Ascending aorta (tissue), 2 donors: ENCODE data around the gene MEGF10. TPM values are rescaled to one million over a fixed set of nuclear protein-coding genes. Genes with fewer than 3 reads are reported as not detected.

Experiments used
- DNase-seq, 2 donors: peaks; one replicate each; pipeline ENCODE4 v3.0.0-alpha.2; 2019; ENCODE audit warnings: low spot score in 2 of 2
- H3K27ac ChIP-seq, 2 donors: fragments of 200-600 bp; sonication (generic); one replicate each; pipeline ENCODE4 v1.5.1; 2016 to 2017; ENCODE audit warnings: mild to moderate bottlenecking in 1 of 2
- H3K27me3 ChIP-seq: fragments of 200-600 bp; sonication (generic); one replicate; pipeline ENCODE4 v1.5.1; 2017
- H3K36me3 ChIP-seq, 2 donors: fragments of 200-600 bp; sonication (generic); one replicate each; pipeline ENCODE4 v1.5.1; 2016
- H3K4me1 ChIP-seq, 2 donors: fragments of 200-600 bp; sonication (generic); one replicate each; pipeline ENCODE4 v1.5.1; 2016 to 2017; ENCODE audit warnings: mild to moderate bottlenecking in 1 of 2
- H3K4me3 ChIP-seq, 2 donors: fragments of 200-600 bp; sonication (generic); one replicate each; pipeline ENCODE4 v1.5.1; 2016 to 2017; ENCODE audit warnings: mild to moderate bottlenecking in 1 of 2
- H3K9me3 ChIP-seq, 2 donors: fragments of 200-600 bp; sonication (generic); one replicate each; pipeline ENCODE4 v1.5.1; 2016
- CTCF ChIP-seq, 3 experiments: fragments of 200-600 bp in 2 of 3; fragments of 450-650 bp in 1 of 3; sonication (generic) in 2 of 3; IDR thresholded peaks; one replicate each; pipeline ENCODE4 v1.5.1; 2016 to 2019; ENCODE audit warnings: antibody characterized with exemption in 3 of 3, mild to moderate bottlenecking in 1 of 3, moderate library complexity in 1 of 3
- intact Hi-C: fragments of 100-400 bp; cut with DNase I; formaldehyde crosslinking; loops from one replicate; pipeline ENCODE4 v1.15.1; 2023
- total RNA-seq: library from RNA; depleted of rRNA; stranded (reverse); fragments of >200 nt; gene quantifications from one replicate; pipeline ENCODE4 v1.1.0, GENCODE V29; 2016

The MEGF10 gene
- total RNA-seq, 1 donor from 2014 or later, result 0.11 TPM

GRCh38 chr5:127369796-127370195 lies 79.2 kb downstream of the MEGF10 start:
- intact Hi-C loops, result no loop called here
- Histone ChIP-seq H3K4me3 (no peak overlapping the region), H3K4me1 (no peaks in the 10 kb centered on the region), H3K9me3 (no peaks in the 10 kb centered on the region), H3K27me3 (no peaks in the 10 kb centered on the region), H3K36me3 (no peaks in the 10 kb centered on the region), H3K27ac (no peak overlapping the region)
- DNase-seq, result no peak
- no peak for TF ChIP-seq CTCF (IDR thresholded peaks at IDR 0.05)

DNA sequence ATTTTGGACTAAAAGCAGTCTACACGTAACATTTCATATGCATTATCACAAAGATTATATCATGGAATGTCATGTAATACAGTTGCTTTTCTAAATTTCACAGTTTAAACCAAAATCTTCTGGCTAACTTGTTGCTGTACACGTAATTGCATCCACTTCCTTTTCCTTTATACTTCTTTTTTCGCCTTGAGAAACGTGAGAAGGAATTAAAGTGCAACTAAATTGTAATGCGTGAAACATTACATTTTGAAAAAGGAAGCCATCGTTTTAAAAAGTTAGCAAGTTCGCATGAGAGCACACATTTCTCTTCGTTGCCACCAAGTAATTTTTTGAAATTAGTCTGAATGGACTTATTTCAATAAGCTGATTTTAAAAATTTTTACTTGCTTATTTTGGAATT lies 80.0 kb downstream of the MEGF10 start:
- intact Hi-C loops, result no loop called here
- Histone ChIP-seq H3K27me3 (no peaks in the 10 kb centered on the region), H3K27ac (no peak overlapping the region), H3K4me1 (no peaks in the 10 kb centered on the region), H3K4me3 (no peak overlapping the region), H3K9me3 (no peaks in the 10 kb centered on the region), H3K36me3 (no peaks in the 10 kb centered on the region)
- DNase-seq, result no peak
- TF ChIP-seq CTCF (IDR thresholded peaks at IDR 0.05), result no peak

DNA sequence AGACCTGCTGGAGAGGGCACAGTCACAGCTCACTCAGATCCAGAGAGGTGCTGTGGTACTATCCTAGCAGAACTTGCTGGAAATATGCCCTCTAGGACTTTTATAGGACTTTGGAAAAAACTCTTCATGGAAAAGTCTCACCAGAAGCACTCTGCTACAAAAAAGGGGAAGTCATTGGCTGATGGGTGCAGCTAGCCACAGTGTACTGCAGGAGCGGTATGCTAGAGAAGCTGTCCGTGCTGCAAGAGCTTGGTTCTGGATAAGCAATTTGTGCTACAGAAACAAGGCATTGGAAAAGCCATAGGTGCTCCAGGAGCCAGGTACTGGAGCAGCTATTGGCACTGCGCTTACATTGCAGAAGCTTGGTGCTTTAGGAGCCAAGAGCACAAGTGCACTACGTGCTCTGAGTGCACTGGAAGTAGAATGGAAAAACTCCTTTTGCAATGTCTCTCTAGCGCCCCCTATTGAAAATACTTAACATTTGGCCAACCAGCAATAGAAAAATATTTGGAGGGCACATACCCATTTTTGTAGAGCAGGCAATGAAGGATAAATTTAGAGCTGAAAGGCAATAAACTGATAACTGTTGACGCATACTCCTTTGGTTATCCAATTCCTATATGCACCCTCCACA lies 83.4 kb downstream of the MEGF10 start:
- no peaks in the 10 kb centered on the region for H3K36me3 ChIP-seq
- H3K4me1 ChIP-seq, result no peaks in the 10 kb centered on the region
- H3K27me3 ChIP-seq, result no peaks in the 10 kb centered on the region
- H3K9me3 ChIP-seq, result no peaks in the 10 kb centered on the region
- no peak overlapping the region for H3K4me3 ChIP-seq
- no peak for DNase-seq
- intact Hi-C loops, result no loop called here
- TF ChIP-seq CTCF (IDR thresholded peaks at IDR 0.05), result no peak
- H3K27ac ChIP-seq, result no peak overlapping the region

GRCh38 chr5:127375124-127375523 lies 84.5 kb downstream of the MEGF10 start:
- intact Hi-C loops, result no loop called here
- Histone ChIP-seq H3K9me3 (no peaks in the 10 kb centered on the region), H3K4me3 (no peak overlapping the region), H3K27me3 (no peaks in the 10 kb centered on the region), H3K4me1 (no peaks in the 10 kb centered on the region), H3K27ac (no peak overlapping the region), H3K36me3 (no peaks in the 10 kb centered on the region)
- no peak for TF ChIP-seq CTCF (IDR thresholded peaks at IDR 0.05)
- no peak for DNase-seq

DNA sequence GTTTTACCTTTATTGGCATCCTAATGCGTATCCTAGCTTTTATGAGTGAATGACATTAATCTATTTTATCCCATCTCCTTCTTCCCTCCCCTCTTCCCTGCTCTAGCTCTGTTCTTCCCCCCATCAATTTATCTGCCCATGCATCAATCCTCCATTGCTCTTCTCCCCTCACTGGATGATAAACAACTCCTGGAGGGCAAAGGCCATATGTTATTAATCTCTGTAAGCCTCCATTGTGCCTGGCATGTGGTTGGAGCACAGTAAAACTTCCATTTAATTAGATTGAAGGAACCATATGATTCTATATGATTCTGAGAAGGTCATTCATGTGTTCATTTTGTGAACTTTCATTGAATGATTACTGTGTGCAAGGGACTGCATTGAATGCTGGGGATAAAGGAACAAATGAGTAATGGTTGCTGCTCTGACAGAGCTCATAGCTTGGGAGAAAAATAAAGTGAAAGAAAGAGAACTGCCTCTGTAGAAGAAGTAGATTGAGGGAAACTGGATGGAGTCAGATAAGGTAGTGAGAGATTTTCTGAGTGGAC lies 85.0 kb downstream of the MEGF10 start:
- no peaks in the 10 kb centered on the region for H3K9me3 ChIP-seq
- H3K36me3 ChIP-seq, result no peaks in the 10 kb centered on the region
- DNase-seq, result no peak
- no peak overlapping the region for H3K27ac ChIP-seq
- H3K4me1 ChIP-seq, result no peaks in the 10 kb centered on the region
- no peak overlapping the region for H3K4me3 ChIP-seq
- TF ChIP-seq CTCF (IDR thresholded peaks at IDR 0.05), result no peak
- intact Hi-C loops, result no loop called here
- no peaks in the 10 kb centered on the region for H3K27me3 ChIP-seq
